LNCAP (cell line): ENCODE data around the gene TBC1D30.

ENCODE experiments used
- TF ChIP-seq, protein P1 (sequence below): fragments of 450-650 bp; IDR thresholded peaks from 2 replicates; pipeline ENCODE4 v1.5.1; 2017; ENCODE audit warnings: mild to moderate bottlenecking

TBC1D30 gene

DNA sequence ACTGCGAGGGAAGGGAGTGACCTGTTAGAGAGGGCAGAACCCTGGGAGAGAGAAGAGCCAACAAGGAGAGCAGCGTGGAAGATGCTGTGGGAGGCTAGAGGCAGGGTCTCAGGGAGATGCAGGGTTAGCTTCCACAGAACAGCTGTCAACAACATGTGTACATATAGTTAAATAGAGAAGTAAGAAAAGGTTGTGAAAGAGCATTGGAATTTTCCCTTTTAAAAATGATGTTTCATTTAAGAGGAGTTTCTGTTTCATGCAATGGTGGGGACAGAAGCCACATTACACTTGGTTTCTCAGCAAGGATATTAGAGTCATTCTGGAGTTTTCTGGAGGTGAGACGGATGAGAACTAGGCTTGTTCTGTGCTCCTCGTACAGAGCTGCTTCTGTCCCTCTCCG, 23.8 kb upstream of the TBC1D30 start:
- TF ChIP-seq, protein P1, sequence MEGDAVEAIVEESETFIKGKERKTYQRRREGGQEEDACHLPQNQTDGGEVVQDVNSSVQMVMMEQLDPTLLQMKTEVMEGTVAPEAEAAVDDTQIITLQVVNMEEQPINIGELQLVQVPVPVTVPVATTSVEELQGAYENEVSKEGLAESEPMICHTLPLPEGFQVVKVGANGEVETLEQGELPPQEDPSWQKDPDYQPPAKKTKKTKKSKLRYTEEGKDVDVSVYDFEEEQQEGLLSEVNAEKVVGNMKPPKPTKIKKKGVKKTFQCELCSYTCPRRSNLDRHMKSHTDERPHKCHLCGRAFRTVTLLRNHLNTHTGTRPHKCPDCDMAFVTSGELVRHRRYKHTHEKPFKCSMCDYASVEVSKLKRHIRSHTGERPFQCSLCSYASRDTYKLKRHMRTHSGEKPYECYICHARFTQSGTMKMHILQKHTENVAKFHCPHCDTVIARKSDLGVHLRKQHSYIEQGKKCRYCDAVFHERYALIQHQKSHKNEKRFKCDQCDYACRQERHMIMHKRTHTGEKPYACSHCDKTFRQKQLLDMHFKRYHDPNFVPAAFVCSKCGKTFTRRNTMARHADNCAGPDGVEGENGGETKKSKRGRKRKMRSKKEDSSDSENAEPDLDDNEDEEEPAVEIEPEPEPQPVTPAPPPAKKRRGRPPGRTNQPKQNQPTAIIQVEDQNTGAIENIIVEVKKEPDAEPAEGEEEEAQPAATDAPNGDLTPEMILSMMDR: no peak

DNA sequence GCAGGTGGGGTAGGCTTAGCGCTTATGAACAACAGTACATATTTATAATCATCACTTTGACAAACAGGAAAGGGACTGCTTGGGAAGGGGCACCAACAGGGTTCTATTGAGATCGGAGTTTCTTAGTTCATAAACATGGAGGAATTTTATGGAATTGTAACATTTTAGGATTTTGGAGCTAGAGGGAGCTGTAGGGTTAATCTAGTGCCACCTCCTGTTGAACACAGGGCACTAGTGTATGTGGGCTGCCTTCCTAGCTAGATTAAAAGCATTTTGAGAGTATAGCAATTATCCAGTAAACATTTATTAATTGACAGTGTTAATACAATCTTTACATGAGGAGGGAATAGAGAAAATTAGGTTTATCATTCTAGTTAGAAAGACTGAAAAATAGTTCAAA, 23.1 kb upstream of the TBC1D30 start:
- TF ChIP-seq, protein P1: peak; percentile 39

DNA sequence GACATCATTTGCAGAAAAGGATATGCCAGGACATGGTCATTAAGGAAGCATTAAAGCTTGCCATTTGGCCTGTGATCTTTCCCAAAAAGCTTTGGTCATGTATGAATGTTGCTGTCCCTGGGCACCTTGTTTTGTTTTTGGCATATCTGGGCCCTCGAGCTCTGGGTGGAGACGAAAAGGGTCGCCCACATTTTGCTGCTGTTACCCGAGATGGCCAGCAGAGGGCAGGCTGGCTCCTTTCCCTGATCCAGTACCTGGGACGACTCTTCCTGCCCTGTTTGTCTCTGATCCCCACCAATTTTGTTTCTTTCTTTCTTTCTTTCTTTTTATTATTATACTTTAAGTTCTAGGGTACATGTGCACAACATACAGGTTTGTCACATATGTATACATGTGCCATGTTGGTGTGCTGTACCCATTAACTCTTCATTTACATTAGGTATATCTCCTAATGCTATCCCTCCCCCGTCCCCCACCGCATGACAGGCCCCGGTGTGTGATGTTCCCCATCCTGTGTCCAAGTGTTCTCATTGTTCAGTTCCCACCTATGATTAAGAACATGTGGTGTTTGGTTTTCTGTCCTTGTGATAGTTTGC, 22.2 kb upstream of the TBC1D30 start:
- TF ChIP-seq, protein P1: peak; percentile 97

DNA sequence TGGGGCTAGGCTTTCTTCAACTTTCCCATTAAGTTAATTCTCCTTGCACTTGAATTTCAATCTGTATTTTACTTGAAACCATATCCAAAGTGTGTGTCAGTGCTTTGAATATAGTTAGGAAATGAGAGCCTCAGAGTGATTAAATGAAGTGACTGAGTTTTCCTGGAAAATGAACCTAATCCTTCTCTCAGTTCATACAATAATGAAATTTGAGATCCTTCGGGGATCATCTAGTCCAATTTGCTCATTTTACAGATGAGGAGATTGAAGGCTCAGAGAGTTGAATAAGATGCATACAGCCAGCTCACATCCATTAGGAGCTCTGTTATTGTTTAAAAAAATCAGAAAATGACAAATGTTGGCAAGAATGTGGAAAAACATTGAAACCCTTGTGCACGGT, 18.3 kb upstream of the TBC1D30 start:
- TF ChIP-seq, protein P1: no peak

DNA sequence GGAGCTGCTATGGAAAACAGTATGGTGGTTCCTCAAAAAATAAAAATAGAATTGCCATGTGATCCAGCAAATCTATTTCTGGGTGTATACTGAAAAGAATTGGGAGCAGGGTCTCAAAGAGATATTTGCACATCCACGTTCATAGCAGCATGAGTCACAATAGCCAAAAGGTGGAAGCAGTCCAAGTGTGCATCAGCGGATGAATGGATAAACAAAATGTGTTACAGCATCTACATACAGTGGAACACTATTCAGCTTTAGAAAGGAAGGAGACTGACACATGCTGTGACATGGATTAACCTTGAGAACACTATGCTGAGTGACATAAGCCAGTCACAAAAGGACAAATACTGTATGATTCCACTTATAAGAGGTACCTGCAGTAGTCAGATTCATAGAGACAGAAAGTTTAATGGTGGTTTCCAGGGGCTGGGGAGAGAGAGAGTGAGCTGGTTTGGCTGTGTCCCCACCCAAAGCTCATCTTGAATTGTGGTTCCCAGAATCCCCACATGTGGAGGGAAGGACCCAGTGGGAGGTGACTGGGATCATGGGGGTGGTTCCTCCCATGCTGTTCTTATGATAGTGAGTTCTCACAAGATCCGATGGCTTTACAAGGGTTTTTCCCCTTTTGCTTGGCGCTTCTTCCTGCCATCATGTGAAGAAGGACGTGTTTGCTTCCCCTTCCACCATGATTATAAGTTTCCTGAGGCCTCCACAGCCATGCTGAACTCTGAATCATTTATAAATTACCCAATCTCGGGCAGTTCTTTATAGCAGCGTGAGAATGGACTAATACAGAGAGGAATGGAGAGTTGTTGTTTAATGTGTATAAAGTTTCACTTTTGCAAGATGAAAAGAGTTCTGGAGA, 17.6 kb upstream of the TBC1D30 start:
- TF ChIP-seq, protein P1: no peak

DNA sequence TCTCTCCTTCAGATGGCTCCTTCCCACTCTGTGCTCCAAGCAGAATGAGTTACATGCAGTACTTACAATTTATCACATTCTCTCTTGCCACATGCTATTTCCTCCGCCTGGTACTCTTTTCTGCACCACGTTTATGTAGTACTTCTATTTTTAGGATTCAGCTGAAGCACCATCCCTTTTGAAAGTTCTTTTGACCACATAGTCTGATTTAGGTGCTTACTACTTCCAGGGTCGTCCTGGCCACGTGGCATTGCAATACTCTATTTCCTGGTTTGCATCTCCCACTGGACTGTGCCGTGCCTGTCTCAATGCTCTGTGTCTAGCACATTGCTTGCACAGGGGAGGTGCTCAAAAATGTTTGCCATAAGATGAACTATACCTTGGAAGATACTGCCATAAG, 16.3 kb upstream of the TBC1D30 start:
- TF ChIP-seq, protein P1: no peak

DNA sequence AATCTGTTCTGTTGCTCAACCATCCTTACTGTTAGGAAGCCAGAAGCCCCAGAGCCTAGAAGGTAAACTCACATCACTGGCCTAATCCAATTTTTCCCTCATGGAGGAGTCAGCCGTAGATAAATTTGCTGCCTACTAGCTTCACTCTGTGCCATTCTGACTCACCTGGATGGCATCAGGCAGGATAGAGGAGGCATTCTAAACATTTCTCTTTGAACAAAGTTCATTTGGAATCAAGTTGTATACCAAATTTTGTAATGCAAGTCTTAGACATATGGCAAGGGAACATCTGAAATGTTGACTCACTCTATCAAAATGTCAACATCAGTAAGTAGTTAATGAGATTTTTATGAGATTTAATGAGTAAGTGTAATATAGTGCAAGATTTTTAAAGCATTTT, 13.6 kb upstream of the TBC1D30 start:
- TF ChIP-seq, protein P1: no peak
